NCI-H146 treated with DMSO at 0.1 percent for 48 hours (cell line): ENCODE measurements around the gene ZBTB49.
"Not testable (repeated sequence)": the region's sequence is repeated elsewhere in the genome, so short reads cannot be mapped to it uniquely, and the experiment has no call there.

Experiments used
- DNase-seq: peaks from one replicate; lab custom pipeline; 2025; ENCODE audit not compliant: unreplicated experiment; lab: John Stamatoyannopoulos, UW

The ZBTB49 gene, protein sequence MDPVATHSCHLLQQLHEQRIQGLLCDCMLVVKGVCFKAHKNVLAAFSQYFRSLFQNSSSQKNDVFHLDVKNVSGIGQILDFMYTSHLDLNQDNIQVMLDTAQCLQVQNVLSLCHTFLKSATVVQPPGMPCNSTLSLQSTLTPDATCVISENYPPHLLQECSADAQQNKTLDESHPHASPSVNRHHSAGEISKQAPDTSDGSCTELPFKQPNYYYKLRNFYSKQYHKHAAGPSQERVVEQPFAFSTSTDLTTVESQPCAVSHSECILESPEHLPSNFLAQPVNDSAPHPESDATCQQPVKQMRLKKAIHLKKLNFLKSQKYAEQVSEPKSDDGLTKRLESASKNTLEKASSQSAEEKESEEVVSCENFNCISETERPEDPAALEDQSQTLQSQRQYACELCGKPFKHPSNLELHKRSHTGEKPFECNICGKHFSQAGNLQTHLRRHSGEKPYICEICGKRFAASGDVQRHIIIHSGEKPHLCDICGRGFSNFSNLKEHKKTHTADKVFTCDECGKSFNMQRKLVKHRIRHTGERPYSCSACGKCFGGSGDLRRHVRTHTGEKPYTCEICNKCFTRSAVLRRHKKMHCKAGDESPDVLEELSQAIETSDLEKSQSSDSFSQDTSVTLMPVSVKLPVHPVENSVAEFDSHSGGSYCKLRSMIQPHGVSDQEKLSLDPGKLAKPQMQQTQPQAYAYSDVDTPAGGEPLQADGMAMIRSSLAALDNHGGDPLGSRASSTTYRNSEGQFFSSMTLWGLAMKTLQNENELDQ

DNA sequence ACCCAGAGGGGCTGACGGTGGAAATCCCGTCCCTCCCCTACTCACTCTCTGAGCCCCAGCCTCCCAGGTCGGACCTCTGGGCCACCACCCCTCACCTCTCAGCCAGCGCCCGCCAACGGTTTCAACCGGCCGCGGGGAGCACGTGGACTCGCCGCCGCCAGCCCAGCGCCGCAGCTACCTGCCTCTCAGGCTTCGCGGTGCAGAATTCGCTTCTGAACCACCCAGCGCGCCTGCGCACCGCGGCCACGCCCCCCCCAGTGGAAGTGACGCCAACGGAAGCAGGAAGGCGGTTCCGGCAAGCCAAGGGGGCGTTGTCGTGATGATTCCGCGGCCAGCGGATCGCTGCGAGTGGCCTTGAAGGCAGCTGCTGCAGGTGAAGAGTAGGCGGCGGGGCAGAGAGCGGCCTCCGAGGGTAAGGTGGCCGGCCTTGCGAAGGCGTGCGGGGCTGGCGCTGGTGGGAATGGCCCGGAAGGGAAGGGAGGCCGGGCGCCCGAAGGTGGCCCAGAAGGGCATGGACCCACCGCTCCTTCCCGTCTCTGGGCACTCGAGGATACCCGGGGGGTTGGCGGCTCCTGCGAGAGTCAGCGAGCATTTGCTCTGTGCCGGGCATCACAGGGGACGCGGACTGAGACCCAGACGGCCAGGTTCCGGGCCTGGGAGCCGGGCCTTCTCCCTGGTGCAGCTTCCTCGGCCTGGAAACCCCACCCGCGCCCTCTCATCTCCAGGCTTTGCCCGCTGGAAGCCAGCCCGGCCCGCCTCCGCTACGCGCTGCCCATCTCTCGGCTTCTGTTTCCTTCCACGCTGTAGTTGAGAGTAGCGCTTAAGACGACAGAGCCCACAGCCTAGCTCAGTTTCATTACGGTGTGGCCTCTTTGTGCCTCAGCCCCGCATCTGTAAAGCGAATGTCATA, at the start of gene ZBTB49, which contains the start of gene LYAR:
Gene ZBTB49, plus strand, starts transcription at position 311 of the 910 bp plus-strand sequence. CDS start 9,695 bp downstream, outside the sequence.
Gene LYAR, minus strand, starts transcription at position 214 of the 910 bp plus-strand sequence. CDS start 6,412 bp downstream, outside the sequence.
- peak; percentile 68 for DNase-seq

DNA sequence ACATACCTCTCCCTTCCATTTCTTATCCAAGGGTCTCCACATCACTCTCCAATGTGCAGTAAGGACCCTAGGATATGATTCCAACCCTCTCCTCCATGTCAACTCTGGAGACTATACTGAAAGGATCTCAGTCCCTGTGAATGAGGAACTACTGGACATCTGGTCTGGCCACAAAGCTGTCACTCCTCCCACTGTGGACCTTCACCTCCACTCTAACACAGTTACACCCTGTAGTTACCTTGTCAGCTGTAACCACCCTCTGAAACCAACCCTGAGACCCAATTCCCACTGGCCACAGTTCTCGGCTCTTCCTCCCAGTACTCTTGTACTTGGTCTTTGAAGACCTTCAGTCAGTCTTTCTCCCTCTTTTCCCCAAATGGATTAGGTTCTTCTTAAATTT, 44.9 kb upstream of the ZBTB49 start:
- no peak for DNase-seq

DNA sequence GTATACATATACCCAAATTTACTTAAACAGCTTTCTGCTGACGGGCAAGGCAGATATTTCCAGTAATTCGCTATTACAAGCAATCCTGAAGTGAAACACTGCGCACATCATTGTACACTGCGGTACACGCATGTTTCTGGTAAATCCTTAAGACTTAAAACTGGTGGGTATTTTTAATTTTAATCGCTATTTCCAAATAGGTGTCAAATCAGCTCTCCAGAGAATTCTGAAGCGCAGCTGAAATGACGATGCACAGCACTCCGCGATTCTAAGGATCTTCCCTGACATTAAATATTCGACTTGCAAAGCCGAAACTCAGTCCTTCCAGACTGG, 42.4 kb upstream of the ZBTB49 start:
- no peak for DNase-seq

DNA sequence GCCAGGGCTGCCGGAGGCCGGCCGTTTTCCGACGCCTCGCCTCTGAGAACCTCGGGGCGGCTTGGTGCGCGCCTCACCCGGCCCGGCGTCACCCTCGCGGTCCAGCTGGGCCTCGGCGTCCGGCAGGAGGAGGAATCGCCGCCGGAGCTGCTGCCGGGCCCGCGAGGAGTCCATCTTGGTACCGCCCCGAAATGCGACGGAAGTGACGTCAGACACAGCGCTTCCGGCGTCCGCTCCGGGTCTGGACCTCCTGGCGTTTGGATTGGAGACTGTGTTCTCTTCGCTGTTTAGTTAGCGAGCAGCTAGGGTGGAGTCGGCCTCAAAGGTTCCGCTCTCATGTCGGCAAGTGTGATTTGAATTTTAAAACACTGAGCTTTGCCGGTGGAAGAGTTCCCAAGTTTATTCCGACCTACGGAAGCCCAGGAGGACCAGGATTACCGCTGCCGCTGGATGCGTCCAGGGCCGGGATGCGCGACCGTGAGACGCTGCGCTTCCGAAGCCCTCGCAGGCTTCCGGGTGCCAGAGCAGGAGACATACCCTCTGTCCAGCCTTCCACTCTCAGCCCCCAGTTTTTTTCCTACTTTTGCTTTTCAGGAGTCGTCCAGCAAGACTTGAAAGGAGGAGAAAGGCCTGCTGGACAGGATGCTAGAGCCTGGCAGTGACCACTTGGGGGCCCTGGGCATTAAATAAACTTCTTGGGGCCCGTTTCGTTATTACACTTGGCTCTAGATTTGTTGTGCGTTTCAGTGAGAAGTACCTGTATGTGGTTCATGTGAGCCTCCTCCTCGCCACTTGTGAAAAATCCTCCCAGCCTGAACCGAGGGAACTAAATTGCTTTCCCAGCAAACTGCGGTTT, 41.8 kb upstream of the ZBTB49 start, which contains the start of gene TMEM128:
Gene TMEM128, minus strand, starts transcription at position 195 of the 856 bp plus-strand sequence. Its CDS starts 21 bp downstream, at position 174.
- peak; percentile 73 for DNase-seq

- no peak for DNase-seq
These were observed 41.2 kb upstream of the ZBTB49 start for GRCh38 chr4:4248885-4249203.

DNA sequence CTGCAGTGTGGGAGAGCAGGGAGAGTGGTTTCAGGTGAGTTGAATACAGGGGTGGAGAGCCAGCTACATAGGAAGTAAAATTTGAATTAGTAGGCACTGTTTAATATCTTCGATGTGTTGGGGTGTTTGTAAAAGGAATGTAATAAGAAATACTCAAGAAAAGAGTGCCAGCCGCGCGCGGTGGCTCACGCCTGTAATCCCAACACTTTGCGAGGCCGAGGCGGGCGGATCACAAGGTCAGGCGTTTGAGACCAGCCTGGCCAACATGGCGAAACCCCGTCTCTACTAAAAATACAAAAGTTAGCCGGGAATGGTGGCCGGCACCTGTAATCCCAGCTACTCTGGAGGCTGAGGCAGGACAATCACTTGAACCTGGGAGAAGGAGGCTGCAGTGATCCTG, 40.7 kb upstream of the ZBTB49 start:
- DNase-seq, result not testable (repeated sequence)

DNA sequence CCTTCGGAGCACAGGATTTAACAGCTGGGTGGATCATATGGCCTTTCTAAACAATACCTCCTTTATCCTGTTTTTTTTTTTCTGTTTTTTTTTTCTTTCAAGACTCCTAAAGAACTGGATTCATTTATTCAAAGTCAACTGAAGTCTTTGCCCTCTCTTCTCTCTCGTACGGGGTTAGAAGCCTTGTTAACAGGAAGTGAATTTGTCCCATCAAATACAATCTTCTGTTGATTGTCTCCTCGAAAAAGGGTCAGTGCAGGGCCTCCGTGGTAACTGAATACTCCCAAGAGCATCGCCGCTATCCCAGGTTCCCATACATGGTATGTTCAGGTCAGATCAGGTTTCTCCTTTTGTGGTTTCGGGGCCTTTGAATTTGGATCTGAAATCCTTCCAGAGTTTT, 40.2 kb upstream of the ZBTB49 start:
- DNase-seq, result no peak

- DNase-seq, result no peak
These were observed 35.9 kb upstream of the ZBTB49 start for GRCh38 chr4:4254199-4254598.

DNA sequence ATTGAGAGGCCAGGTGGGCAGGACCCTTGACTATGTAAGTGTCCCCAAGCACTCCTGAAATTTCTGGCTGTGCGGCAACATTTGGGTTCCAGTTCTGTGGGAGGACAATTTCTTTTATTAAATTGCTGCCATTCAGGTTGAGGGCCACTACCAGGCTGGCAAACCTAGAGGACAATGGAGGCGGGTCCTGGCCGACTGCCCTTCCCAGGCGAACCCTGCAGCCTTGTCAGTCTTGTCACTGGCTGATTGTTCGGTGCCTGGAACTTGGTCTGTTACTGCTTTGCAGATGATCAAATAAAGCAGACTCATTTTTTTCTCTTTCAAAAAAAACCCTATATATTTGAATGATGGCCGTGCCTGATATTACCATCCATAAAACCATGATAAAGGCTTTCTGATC, 35.4 kb upstream of the ZBTB49 start:
- no peak for DNase-seq

GRCh38 chr4:4256799-4257198, 33.3 kb upstream of the ZBTB49 start:
- no peak for DNase-seq

- DNase-seq, result not testable (repeated sequence)
These were observed 32.3 kb upstream of the ZBTB49 start for GRCh38 chr4:4257705-4258104.

DNA sequence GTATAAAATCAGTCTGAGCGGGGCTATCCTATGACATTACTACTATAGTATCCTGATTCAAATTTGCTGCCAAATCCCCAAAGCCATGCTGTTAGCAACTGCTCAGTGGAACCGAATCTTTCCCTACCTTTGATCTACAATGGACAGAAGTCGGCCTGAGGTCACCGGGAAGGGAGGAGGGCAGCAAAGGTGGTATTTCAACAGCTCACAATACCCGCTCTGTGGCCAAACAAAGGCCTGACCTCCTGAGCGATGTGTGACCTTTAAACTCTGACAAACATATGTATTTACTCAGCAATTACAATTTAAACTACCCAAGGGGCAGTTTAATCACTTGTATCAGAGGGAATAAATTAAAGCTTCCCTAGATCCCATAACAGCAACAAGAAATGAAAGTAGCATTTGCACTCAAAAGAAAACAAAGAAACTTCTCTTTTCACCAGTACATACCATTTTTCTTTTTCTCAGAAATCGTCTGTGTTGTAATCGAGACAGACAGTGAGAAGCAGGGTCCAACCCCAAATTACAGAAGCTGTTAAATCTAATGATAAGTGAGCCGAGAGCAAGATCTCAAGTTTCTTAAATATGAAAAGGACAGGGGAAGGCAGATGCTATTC, 30.5 kb upstream of the ZBTB49 start:
- DNase-seq, result peak; percentile 48

DNA sequence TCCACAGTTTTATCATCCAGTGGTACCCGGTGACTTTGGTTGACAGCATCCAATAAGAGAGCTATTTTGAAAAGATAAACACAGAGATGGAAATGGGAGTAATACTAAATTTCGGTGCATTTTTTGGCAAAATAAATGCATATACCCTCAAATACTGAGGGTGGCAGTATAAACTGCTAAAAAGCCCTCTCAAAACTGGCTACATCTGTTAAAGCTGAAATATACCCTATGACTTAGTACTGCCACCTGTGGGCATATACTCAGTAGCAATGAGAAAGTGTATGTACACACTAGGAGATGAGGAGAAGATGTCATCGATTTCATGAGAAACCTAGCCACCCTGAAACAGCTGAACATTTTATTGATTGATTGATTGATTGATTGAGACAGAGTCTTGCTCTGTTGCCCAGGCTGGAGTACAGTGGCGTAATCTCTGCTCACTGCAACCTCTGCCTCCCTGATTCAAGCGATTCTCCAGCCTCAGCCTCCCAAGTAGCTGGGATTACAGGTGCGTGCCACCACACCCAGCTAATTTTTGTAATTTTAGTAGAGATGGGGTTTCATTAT, 29.8 kb upstream of the ZBTB49 start:
- peak; percentile 8 for DNase-seq

DNA sequence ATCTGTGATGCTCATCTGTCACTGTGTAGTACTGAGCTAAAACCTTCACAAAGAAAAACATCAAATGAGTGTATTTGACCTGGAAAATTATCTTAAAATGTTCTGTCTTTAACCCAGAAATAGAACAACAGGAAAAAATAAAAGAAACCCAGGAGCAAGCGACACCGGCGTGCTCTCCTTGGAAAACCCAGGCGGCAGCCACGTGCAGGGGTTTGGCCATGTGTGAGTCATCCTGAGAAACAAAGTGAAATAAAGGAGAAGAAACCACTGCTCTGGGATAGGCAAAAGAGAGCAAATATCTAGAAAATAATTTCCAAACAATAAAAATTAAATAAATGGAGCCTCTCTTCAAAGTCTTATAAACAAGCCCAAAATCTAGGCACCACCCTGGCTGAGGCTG, 22.1 kb upstream of the ZBTB49 start:
- no peak for DNase-seq

- DNase-seq, result no peak
These were observed 21.3 kb upstream of the ZBTB49 start for GRCh38 chr4:4268776-4269175.

- no peak for DNase-seq
These were observed 20.7 kb upstream of the ZBTB49 start for GRCh38 chr4:4269331-4269731.

DNA sequence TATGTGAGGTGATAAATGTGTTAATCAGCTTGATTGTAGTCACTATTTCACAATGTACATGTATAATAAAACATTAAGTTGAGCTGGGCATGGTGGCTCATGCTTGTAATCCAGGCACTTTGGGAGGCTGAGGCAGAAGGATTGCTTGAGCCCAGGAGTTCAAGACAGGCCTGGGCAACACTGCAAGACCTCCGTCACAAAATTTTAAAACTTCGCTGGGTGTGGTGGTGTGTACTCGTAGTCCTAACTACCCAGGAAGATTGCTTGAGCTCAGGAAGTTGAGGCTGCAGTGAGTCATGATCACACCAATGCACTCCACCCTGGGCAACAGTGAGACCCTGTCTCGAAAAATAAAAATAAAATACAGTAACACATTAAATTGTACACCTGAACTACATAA, 20.2 kb upstream of the ZBTB49 start:
- DNase-seq, result no peak

- no peak for DNase-seq
These were observed 19.5 kb upstream of the ZBTB49 start for GRCh38 chr4:4270529-4270928.

GRCh38 chr4:4271912-4272311, 18.1 kb upstream of the ZBTB49 start:
- no peak for DNase-seq

DNA sequence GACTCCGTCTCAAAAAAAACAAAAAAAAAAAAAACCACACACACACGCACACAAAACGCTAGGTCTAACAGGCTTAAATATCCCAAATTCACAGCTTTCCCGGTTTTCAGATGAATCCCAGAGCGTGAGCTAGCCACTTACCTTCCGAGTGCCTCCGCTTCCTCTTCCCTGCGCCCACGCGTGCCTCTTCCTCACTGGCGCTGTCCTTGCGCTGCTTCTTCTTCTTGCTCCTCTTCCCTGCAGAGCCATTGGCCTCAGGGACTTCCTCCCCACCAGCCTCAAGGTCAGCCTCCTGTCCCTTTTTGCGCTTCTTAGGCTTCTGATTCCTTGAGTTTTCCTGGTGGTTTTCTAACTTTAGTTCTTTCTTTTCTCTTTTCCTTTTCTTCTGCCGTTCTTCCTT, 15.8 kb upstream of the ZBTB49 start:
- DNase-seq, result no peak
